ENCODE data around the gene STIM2. TPM values are rescaled to one million over a fixed set of nuclear protein-coding genes. Genes with fewer than 3 reads are reported as not detected.

The STIM2 gene
- total RNA-seq, 1 experiment from 2014 or later, result 15.5 TPM

DNA sequence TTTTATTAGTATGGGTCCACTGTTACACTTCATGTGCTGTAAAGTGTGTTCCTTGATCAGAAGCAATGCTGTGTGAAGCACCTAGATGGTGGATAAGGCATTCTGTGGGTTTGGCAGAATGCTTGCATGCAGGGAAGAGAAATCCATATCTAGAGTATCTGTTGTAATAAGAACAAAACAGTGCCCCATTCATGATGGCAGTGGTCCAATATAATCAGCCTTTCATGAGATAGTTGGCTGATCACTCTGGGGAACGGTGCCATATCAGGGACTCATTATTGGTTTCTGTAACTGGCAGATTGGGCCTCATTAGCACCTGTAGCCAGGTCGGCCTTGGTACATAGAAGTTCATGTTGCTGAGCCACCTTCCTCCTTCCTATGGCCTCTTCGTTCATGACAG lies 28.7 kb downstream of the STIM2 start:
- Histone ChIP-seq H3K9ac (ENCODE audit: low read length) (no peak overlapping the region), H4K20me1 (ENCODE audit: low read length) (no peaks in the 10 kb centered on the region), H3K4me2 (ENCODE audit: low read length) (no peak overlapping the region), H3K9me2 (replicated peaks; ENCODE audit: low read length) (no peaks in the 10 kb centered on the region), H3K9me3 (ENCODE audit: low read length) (no peaks in the 10 kb centered on the region), H3K4me1 (ENCODE audit: insufficient read depth, low read length) (no peaks in the 10 kb centered on the region), H3K79me2 (ENCODE audit: low read length) (0 out of 2 replicates have a peak, but pooled peaks cover 8% of the 10 kb centered on the region), H3K27me3 (ENCODE audit: low read length) (no peaks in the 10 kb centered on the region), H3F3A (ENCODE audit: low read length, unreplicated experiment) (no peaks in the 10 kb centered on the region), H3K4me3 (ENCODE audit: low read length) (no peak overlapping the region), H2AFZ (ENCODE audit: low read length) (no peak overlapping the region), H3K36me3 (ENCODE audit: low read depth, low read length) (no peaks in the 10 kb centered on the region), H3K27ac (ENCODE audit: low read length) (no peak overlapping the region)
- intact Hi-C loops (cut with micrococcal nuclease), result no loop called here
- ChIA-PET CTCF (no interaction called here), POLR2A (ENCODE audit: unreplicated experiment) (no interaction called here)
- no TSS peak for BruUV-seq (replicated peaks)
- DNase-seq (no peak), ATAC-seq (no peak)
- no peak for TF ChIP-seq EZH2phosphoT487 (IDR thresholded peaks at IDR 0.05; ENCODE audit: borderline replicate concordance, low read length)
- TF ChIP-seq, protein P1, sequence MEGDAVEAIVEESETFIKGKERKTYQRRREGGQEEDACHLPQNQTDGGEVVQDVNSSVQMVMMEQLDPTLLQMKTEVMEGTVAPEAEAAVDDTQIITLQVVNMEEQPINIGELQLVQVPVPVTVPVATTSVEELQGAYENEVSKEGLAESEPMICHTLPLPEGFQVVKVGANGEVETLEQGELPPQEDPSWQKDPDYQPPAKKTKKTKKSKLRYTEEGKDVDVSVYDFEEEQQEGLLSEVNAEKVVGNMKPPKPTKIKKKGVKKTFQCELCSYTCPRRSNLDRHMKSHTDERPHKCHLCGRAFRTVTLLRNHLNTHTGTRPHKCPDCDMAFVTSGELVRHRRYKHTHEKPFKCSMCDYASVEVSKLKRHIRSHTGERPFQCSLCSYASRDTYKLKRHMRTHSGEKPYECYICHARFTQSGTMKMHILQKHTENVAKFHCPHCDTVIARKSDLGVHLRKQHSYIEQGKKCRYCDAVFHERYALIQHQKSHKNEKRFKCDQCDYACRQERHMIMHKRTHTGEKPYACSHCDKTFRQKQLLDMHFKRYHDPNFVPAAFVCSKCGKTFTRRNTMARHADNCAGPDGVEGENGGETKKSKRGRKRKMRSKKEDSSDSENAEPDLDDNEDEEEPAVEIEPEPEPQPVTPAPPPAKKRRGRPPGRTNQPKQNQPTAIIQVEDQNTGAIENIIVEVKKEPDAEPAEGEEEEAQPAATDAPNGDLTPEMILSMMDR (conservative IDR thresholded peaks at IDR 0.05; ENCODE audit: low read depth, low read length), result no peak
- no peak for TF ChIP-seq EZH2 (IDR thresholded peaks at IDR 0.05; ENCODE audit: low read length, unreplicated experiment)

DNA sequence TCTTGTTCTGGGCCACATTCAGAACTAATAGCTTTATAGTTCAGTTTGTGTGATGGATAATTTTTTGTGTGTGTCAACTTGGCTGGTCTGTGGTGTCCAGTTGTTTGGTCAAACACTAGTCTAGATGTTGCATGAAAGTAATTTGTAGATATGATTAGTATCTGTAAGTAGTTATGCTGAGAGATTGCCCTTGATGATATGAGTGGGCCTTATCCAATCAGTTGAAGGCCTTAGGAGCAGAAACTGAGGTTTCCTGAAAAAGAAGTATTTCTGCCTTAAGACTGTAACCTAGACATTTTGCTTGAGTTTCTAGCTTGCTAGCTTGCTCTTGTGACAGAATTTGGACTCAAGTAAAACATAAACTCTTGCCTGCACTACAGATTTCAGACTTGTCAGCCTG lies 30.4 kb downstream of the STIM2 start:
- Histone ChIP-seq H2AFZ (ENCODE audit: low read length) (no peak overlapping the region), H3K4me1 (ENCODE audit: insufficient read depth, low read length) (no peaks in the 10 kb centered on the region), H3K27ac (ENCODE audit: low read length) (no peak overlapping the region), H3K79me2 (ENCODE audit: low read length) (peaks cover 12% of the 10 kb centered on the region; the same call in 1 of the 2 replicates), H3F3A (ENCODE audit: low read length, unreplicated experiment) (no peaks in the 10 kb centered on the region), H3K4me3 (ENCODE audit: low read length) (no peak overlapping the region), H4K20me1 (ENCODE audit: low read length) (no peaks in the 10 kb centered on the region), H3K27me3 (ENCODE audit: low read length) (no peaks in the 10 kb centered on the region), H3K9me2 (replicated peaks; ENCODE audit: low read length) (no peaks in the 10 kb centered on the region), H3K4me2 (ENCODE audit: low read length) (no peak overlapping the region), H3K36me3 (ENCODE audit: low read depth, low read length) (no peaks in the 10 kb centered on the region), H3K9ac (ENCODE audit: low read length) (no peak overlapping the region), H3K9me3 (ENCODE audit: low read length) (no peaks in the 10 kb centered on the region)
- intact Hi-C loops (cut with micrococcal nuclease), result no loop called here
- BruUV-seq (replicated peaks), result no TSS peak
- ATAC-seq, result no peak
- ChIA-PET POLR2A (ENCODE audit: unreplicated experiment) (interaction anchor here (0.6 kb wide), 1 partner anchor 703 kb away, joined by 8 read pairs; no protein-coding TSS in a partner anchor), CTCF (no interaction called here)
- no peak for TF ChIP-seq EZH2 (IDR thresholded peaks at IDR 0.05; ENCODE audit: low read length, unreplicated experiment)
- TF ChIP-seq, protein P1 (conservative IDR thresholded peaks at IDR 0.05; ENCODE audit: low read depth, low read length), result no peak
- no peak for TF ChIP-seq EZH2phosphoT487 (IDR thresholded peaks at IDR 0.05; ENCODE audit: borderline replicate concordance, low read length)
- DNase-seq, result no peak

DNA sequence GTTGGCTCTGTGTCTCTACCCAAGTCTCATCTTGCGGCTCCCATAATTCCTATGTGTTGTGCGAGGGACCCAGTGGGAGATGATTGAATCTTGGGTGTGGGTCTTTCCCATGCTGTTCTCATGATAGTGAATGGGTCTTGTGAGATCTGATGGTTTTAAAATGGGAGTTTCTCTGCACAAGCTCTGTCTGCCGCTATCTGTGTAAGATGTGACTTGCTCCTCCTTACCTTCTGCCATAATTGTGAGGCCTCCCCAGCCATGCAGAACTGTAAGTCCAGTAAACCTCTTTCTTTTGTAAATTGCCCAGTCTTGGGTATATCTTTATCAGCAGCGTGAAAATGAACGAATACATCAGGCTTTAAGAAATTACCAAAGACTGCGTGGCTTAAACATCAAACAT lies 31.2 kb downstream of the STIM2 start:
- intact Hi-C loops (cut with micrococcal nuclease), result no loop called here
- ChIA-PET POLR2A (ENCODE audit: unreplicated experiment) (no interaction called here), CTCF (no interaction called here)
- Histone ChIP-seq H3K79me2 (ENCODE audit: low read length) (peaks cover 6% of the 10 kb centered on the region; the same call in 1 of the 2 replicates), H3K4me2 (ENCODE audit: low read length) (no peak overlapping the region), H3K36me3 (ENCODE audit: low read depth, low read length) (no peaks in the 10 kb centered on the region), H3K9ac (ENCODE audit: low read length) (no peak overlapping the region), H4K20me1 (ENCODE audit: low read length) (no peaks in the 10 kb centered on the region), H3K9me2 (replicated peaks; ENCODE audit: low read length) (no peaks in the 10 kb centered on the region), H2AFZ (ENCODE audit: low read length) (no peak overlapping the region), H3K9me3 (ENCODE audit: low read length) (no peaks in the 10 kb centered on the region), H3K4me1 (ENCODE audit: insufficient read depth, low read length) (no peaks in the 10 kb centered on the region), H3K27ac (ENCODE audit: low read length) (no peak overlapping the region), H3K4me3 (ENCODE audit: low read length) (no peak overlapping the region), H3K27me3 (ENCODE audit: low read length) (no peaks in the 10 kb centered on the region), H3F3A (ENCODE audit: low read length, unreplicated experiment) (no peaks in the 10 kb centered on the region)
- BruUV-seq (replicated peaks), result no TSS peak
- TF ChIP-seq EZH2phosphoT487 (IDR thresholded peaks at IDR 0.05; ENCODE audit: borderline replicate concordance, low read length) (no peak), EZH2 (IDR thresholded peaks at IDR 0.05; ENCODE audit: low read length, unreplicated experiment) (no peak)
- TF ChIP-seq, protein P1 (conservative IDR thresholded peaks at IDR 0.05; ENCODE audit: low read depth, low read length), result no peak
- ATAC-seq, result no peak
- DNase-seq, result no peak

Data from PC-3 (cell line).